22Rv1 (cell line): ENCODE data around the gene ABHD17C.

Source experiments
- ZFX ChIP-seq: fragments of 450-650 bp; IDR thresholded peaks from 2 replicates; pipeline ENCODE4 v1.6.1; 2017; ENCODE audit warnings: antibody characterized with exemption, borderline replicate concordance
- TF ChIP-seq, protein P1 (sequence below): fragments of 450-650 bp; IDR thresholded peaks from 2 replicates; pipeline ENCODE4 v1.5.1; 2017; ENCODE audit warnings: mild to moderate bottlenecking

DNA sequence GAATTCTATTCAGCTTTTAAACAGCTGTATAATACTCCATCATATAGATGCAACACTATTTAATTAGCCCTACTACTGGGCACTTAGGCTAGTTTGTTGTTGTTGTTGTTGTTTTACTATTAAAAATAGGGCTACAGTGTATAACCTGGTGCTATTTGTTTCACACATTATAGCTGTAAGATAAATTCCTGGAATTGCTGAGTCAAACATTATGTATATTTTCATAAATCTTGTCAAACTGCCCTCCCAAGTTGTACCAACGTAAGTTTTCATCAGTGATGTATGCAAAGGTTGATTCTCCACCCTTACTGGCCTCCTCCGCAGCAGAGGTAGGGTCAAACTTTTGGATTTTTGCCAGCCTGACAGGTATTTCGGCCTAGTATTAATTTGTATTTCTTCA is 80.2 kb downstream of the ABHD17C start:
- TF ChIP-seq, protein P1, sequence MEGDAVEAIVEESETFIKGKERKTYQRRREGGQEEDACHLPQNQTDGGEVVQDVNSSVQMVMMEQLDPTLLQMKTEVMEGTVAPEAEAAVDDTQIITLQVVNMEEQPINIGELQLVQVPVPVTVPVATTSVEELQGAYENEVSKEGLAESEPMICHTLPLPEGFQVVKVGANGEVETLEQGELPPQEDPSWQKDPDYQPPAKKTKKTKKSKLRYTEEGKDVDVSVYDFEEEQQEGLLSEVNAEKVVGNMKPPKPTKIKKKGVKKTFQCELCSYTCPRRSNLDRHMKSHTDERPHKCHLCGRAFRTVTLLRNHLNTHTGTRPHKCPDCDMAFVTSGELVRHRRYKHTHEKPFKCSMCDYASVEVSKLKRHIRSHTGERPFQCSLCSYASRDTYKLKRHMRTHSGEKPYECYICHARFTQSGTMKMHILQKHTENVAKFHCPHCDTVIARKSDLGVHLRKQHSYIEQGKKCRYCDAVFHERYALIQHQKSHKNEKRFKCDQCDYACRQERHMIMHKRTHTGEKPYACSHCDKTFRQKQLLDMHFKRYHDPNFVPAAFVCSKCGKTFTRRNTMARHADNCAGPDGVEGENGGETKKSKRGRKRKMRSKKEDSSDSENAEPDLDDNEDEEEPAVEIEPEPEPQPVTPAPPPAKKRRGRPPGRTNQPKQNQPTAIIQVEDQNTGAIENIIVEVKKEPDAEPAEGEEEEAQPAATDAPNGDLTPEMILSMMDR = no peak
- no peak for TF ChIP-seq ZFX
